GM12878 (cell line): Measurements from ENCODE around the gene SHB.

Experiments used
- MAX ChIP-seq: IDR thresholded peaks from 2 replicates; pipeline ENCODE4 v1.6.1; 2012; ENCODE audit warnings: low read depth, low read length, improper control_type of control experiment
- POLR2A ChIP-seq: IDR thresholded peaks from 2 replicates; pipeline ENCODE4 v1.6.1; 2011; ENCODE audit warnings: low read depth, mild to moderate bottlenecking, low read length
- RFX5 ChIP-seq: IDR thresholded peaks from 2 replicates; pipeline ENCODE4 v1.6.1; 2011; ENCODE audit warnings: low read depth, low read length, improper control_type of control experiment
- ZNF274 ChIP-seq: IDR thresholded peaks from one replicate; pipeline ENCODE4 v1.8.0; 2011; ENCODE audit not compliant: insufficient read length, insufficient read depth

GRCh38 chr9:38037981-38038306 lies 31.1 kb downstream of the SHB start:
- TF ChIP-seq POLR2A, result no peak
- TF ChIP-seq ZNF274, result no peak
- no peak for TF ChIP-seq MAX
- no peak for TF ChIP-seq RFX5
